ENCODE data around the gene TOLLIP.
"Not testable (repeated sequence)": the region's sequence is repeated elsewhere in the genome, so short reads cannot be mapped to it uniquely, and the experiment has no call there.

The TOLLIP gene

DNA sequence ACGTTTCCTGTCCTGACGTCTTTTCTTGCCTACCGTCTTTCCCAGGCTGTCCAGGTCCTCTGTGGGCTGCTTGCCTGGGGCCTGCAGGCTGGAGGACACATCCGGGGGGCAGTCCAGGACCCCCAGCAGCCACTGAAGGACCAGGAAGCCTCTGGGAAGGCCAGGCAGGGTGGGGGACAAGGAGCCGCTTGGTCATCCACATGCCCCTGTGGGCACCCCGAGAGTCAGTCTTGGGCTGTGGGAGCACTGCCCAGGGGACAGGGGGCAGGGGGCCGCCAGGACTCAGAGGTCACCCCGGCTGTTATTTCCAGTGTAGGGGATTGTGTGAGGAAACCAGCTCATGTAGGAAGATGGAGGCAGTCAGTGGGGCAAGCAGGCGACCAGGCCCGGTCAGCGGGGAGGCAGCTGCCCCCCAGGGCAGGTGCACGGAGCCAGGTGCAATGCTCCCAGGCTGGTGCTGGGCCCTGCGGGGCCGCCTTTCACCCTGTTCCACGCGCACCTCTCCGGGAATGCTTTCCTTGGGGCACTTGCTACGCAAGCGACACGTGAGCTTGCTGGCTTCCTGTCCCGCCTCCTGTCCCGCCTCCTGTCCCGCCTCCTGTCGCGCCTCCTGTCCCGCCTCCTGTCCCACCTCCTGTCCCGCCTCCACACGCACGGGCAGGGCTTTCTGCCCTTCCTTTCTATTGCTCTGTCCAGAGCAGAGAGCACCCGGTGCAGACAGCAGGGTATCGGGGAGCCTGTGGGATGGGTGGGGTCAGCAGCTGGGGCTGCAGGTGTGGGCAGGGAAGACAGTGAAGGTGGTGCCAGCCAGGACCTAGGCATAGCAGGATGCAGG is 47.0 kb downstream of the TOLLIP start:
- DNase-seq (ENCODE audit: low spot score), result peak; percentile 99

DNA sequence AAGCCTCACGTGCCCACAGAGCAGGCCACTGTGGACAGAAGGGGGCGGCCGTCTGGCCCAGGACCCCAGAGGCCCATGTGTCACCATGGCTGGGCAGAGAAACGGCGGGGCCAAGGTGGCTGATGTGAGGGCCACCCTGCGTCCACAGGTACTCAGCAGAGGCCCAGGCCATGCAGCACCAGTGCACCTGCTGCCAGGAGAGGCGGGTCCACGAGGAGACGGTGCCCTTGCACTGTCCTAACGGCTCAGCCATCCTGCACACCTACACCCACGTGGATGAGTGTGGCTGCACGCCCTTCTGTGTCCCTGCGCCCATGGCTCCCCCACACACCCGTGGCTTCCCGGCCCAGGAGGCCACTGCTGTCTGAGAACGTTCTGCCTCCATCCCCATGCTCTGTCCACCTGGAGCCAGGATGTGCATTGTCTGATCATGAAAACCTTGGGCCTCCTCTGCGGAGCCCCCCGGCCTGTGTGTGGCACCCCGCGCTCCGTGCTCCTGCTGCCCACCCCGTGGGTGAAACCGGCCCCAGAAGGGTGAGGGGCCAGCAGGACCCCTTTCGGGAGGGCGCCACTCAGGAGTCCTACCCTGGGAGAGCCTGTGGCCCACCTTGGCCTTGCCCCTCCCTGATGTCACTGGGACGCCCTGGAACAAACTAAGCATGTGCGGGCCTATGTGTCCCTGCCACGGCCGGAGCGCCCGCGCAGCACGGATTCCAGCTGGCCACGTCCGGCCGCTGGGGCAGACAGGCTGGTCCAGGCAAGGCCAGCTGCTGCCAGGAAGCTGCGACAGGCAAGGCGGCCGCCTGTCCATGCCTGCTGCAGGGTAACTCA is 48.0 kb downstream of the TOLLIP start:
- DNase-seq (ENCODE audit: low spot score), result no peak

DNA sequence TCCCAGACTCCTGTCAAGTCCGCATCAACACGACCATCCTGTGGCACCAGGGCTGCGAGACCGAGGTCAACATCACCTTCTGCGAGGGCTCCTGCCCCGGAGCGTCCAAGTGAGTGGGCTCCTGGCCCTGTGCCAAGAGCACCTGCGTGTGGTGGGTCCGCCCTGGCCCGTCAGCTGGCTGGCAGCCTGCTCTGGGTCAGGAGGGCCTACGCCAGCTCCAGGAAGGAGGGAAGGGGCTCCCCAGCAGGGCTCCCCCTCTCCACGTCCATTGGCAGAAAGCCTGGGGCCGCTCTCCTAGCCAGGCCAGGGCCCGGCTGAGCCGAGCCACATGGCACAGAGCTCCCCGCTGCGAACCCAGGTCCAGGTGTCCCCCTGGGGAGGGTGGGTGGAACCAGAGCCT is 48.8 kb downstream of the TOLLIP start:
- no peak for DNase-seq (ENCODE audit: low spot score)

DNA sequence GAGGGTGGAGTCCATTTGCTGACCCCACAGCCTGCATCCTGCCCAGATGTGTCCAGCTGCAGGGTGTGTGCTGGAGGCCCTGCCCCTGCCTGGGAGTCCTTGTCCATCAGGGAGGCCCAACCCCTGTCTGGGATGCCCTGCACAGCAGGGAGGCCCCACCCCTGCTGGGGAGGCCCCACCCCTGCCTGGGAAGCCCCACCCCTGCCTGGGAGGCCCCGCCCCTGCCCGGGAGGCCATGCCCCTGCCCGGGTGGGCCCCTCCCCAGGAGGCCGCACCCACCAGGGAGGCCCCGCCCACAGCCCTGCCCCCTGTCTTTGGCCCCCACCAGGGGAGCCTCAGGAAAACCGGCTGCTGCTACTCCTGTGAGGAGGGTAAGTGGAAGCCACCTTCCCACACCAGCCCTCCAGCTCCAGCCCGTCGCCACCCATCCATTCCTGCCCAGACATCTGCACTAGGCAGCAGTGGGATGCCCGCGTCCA is 49.4 kb downstream of the TOLLIP start:
- no peak for DNase-seq (ENCODE audit: low spot score)

DNA sequence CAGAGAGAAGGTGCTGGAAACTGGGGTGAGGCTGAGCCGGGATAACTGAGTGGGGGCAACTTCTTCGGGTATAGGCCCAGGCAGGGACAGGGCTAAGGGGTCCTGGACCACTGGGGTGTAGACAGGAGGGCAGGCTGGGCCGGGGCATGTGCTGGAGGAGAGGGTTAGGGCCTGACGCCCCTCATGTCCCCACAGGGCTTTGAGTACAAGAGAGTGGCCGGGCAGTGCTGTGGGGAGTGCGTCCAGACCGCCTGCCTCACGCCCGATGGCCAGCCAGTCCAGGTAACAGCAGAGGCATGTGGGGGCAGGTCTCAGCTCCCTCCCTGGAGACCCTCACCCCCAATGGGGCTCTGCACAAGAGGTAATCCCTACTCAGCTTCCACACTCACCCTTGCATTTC is 49.9 kb downstream of the TOLLIP start:
- no peak for DNase-seq (ENCODE audit: low spot score)

DNA sequence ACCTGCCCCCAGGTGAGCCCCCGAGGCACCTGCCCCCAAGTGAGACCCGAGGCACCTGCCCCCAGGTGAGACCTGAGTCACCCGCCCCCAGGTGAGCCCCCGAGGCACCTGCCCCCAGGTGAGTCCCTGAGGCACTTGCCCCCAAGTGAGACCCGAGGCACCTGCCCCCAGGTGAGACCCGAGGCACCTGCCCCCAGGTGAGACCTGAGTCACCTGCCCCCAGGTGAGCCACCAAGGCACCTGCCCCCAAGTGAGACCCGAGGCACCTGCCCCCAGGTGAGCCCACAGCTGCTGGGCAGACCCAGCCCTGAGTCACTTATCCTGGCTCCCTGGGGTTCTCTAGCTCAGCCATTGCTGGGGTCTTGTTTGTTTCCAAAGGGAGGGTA is 50.4 kb downstream of the TOLLIP start:
- no peak for DNase-seq (ENCODE audit: low spot score)

DNA sequence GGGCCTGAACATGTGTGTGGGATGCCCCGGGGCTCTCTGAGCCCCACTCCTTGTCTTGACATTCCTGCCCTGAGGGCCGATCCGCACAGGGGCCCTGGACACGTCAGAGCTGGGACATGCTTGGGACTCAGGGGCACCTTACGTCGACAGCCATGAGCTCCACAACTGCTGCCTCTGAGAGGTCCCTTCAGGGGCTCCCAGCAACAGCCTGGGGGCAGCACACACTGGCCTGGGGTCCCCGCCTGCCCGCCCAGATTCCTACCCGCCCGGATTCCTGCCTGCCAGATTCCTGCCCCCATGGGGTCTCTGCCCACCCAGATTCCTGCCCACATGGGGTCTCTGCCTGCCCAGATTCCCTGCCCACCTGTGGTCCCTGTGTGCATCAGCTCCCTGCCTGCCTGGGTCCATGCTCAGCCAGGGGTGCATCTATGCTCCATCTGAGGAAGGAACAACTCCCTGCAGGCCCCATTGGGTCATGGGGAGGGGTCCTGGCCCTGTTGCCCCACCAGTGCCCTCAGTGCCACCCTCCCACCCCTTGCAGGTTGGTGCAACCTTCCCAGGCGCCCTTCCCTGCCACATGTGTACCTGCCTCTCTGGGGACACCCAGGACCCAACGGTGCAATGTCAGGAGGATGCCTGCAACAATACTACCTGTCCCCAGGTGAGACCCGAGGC is 50.9 kb downstream of the TOLLIP start:
- DNase-seq (ENCODE audit: low spot score), result no peak

DNA sequence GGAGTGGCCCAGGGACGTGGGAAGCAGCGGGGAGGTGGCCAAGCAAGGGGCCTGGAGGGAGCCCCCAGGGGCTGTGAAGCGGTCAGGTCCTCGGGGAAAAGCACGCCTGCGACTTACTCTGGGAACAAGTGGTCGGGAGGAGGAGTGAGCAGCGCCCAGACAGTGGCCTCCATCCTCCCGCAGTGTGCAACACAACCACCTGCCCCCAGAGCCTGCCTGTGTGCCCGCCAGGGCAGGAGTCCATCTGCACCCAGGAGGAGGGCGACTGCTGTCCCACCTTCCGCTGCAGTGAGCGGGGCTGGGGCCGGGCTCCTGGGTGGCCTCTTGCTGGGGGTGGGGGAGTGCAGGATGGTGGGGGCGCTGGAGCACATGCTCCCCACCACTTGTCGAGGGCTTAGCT is 51.5 kb downstream of the TOLLIP start:
- no peak for DNase-seq (ENCODE audit: low spot score)

DNA sequence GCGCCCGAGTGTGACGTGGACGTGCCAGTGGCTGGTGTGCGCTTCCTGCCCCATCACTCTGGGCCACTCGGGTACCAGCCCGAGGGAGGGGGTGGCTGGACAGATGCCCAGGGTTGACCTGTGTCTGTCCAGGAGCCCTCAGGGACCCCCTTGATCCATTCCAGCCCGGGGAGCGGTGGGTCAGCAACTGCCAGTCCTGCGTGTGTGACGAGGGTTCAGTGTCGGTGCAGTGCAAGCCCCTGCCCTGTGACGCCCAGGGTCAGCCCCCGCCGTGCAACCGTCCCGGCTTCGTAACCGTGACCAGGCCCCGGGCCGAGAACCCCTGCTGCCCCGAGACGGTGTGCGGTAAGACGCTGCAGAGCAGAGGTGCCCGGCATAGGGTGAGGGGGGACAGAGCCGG is 52.1 kb downstream of the TOLLIP start:
- no peak for DNase-seq (ENCODE audit: low spot score)

DNA sequence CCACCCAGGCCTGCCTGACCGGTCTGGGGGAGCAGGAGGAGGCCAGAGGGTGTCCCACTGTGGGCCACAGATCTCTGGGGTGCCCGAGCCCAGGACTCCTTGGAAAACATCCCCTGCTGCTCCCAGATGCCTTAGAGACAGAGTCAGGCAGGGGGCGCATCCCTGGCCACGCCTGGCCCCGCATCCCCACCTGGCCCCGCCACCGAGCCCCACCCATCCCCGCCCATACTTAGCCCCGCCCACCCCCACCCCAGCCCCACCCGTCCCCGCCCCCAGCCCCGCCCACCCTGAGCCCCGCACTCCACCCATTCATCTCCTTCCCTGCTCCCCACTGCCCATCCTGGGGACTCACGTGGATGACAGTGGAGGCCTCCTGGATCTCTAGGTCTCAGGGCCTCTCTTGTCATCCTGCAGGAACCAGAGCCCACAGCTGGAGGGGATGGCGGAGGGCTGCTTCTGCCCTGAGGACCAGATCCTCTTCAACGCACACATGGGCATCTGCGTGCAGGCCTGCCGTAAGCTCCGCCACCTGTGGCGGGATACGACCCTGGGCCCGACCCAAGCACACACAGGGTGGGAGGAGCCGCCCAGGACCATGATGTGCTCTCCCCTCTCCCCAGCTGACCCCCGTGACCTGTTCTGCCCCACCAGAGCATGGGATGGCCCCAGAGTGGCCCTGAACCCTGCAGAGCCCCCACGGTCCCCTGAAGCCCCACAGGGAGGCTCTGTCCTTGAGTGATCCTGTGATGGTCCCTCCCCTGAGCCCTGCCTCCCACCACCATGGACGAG is 53.0 kb downstream of the TOLLIP start:
- no peak for DNase-seq (ENCODE audit: low spot score)

DNA sequence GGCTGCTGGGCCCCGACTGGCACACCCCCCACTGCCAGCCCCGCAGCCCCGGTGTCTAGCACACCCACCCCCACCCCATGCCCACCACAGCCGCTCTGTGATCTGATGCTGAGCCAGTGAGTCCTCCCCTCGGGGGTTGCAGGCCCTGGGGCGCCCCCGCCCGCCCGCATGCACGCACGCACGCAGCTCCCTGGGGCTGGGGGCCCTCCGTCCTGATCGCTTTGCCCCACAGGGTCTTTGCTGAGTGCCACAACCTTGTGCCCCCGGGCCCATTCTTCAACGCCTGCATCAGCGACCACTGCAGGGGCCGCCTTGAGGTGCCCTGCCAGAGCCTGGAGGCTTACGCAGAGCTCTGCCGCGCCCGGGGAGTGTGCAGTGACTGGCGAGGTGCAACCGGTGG is 54.3 kb downstream of the TOLLIP start:
- DNase-seq (ENCODE audit: low spot score), result no peak

DNA sequence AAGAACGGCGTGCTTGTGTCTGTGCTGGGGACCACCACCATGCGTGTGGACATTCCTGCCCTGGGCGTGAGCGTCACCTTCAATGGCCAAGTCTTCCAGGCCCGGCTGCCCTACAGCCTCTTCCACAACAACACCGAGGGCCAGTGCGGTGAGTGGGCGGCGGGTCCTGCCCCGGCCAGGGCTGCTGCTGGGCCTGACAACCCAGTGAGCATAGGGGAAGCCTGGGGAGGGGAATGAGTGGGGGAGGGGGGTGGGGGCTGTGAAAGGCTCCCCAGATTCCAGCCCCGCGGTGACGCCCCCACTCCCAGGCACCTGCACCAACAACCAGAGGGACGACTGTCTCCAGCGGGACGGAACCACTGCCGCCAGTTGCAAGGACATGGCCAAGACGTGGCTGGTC is 54.7 kb downstream of the TOLLIP start:
- DNase-seq (ENCODE audit: low spot score), result no peak

DNA sequence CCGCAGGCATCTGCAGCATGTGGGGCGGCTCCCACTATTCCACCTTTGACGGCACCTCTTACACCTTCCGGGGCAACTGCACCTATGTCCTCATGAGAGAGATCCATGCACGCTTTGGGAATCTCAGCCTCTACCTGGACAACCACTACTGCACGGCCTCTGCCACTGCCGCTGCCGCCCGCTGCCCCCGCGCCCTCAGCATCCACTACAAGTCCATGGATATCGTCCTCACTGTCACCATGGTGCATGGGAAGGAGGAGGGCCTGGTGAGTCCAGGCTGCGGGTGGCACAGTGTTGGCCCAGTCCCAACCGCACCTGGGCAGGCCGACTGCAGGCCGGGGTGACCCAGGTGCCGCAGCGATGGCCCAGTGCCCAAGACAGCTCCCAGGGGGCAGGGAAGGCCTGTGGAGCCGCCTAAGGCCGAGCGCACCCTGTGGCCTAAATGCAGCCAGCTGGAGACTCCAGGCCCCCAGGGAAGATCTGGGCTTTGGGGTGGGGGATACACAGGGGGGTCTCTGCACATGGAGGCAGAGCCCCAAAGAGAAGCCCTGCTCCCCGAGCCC is 55.3 kb downstream of the TOLLIP start:
- no peak for DNase-seq (ENCODE audit: low spot score)

DNA sequence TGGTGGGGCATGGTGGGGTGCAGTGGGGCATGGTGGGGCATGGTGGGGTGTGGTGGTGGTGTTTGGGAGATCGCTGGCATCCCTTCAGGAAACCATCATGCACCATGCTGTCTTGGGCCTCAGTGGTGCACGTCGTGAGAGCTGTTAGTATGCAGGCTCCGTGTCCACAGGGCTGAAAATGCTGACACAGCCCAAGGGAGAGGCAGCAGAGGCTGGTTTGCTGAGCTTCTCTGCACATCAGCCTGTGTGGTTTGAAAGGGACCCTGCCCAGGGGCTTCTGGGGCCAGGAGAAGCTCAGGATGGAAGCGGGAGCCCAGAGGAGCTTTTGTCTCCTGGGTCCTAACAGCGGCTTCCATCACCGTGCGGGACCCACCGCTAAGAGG is 56.3 kb downstream of the TOLLIP start:
- no peak for DNase-seq (ENCODE audit: low spot score)

DNA sequence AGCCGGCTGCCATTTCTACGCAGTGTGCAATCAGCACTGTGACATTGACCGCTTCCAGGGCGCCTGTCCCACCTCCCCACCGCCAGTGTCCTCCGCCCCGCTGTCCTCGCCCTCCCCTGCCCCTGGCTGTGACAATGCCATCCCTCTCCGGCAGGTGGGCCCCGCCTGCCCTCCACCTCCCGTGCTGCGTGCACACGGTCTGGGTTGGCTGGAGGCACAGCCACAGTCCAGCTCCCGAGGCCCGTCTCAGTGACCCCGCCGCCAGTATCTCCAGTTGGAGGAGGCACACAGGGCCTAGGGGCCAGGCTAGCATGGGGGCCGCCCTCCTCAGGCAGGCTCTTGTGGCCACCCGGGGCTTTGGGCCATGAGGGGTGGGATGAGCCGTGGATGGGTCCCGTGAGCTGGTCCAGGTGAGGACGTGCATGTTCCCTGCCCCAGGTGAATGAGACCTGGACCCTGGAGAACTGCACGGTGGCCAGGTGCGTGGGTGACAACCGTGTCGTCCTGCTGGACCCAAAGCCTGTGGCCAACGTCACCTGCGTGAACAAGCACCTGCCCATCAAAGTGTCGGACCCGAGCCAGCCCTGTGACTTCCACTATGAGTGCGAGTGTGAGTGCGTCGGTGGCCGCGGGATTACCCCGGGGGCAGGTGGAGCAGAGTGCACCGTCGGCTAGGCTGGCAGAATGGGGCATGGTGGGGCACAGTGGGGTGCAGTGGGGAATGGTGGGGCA is 56.9 kb downstream of the TOLLIP start:
- no peak for DNase-seq (ENCODE audit: low spot score)

DNA sequence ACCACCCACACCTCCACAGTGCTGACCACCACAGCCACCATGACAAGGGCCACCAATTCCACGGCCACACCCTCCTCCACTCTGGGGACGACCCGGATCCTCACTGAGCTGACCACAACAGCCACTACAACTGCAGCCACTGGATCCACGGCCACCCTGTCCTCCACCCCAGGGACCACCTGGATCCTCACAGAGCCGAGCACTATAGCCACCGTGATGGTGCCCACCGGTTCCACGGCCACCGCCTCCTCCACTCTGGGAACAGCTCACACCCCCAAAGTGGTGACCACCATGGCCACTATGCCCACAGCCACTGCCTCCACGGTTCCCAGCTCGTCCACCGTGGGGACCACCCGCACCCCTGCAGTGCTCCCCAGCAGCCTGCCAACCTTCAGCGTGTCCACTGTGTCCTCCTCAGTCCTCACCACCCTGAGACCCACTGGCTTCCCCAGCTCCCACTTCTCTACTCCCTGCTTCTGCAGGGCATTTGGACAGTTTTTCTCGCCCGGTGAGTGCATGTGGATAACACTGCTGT is 58.1 kb downstream of the TOLLIP start:
- no peak for DNase-seq (ENCODE audit: low spot score)

DNA sequence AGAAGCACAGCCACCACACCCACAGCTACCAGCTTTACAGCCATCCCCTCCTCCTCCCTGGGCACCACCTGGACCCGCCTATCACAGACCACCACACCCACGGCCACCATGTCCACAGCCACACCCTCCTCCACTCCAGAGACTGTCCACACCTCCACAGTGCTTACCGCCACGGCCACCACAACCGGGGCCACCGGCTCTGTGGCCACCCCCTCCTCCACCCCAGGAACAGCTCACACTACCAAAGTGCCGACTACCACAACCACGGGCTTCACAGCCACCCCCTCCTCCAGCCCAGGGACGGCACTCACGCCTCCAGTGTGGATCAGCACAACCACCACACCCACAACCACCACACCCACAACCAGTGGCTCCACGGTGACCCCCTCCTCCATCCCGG is 59.0 kb downstream of the TOLLIP start:
- not testable (repeated sequence) for DNase-seq (ENCODE audit: low spot score)

DNA sequence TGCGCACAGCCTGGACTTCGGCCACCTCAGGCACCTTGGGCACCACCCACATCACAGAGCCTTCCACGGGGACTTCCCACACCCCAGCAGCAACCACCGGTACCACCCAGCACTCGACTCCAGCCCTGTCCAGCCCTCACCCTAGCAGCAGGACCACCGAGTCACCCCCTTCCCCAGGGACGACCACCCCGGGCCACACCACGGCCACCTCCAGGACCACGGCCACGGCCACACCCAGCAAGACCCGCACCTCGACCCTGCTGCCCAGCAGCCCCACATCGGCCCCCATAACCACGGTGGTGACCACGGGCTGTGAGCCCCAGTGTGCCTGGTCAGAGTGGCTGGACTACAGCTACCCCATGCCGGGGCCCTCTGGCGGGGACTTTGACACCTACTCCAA is 60.5 kb downstream of the TOLLIP start:
- DNase-seq (ENCODE audit: low spot score), result not testable (repeated sequence)

DNA sequence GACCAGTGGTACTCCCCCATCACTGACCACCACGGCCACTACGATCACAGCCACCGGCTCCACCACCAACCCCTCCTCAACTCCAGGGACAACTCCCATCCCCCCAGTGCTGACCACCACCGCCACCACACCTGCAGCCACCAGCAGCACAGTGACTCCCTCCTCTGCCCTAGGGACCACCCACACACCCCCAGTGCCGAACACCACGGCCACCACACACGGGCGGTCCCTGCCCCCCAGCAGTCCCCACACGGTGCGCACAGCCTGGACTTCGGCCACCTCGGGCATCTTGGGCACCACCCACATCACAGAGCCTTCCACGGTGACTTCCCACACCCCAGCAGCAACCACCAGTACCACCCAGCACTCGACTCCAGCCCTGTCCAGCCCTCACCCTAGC is 62.4 kb downstream of the TOLLIP start:
- DNase-seq (ENCODE audit: low spot score), result not testable (repeated sequence)

DNA sequence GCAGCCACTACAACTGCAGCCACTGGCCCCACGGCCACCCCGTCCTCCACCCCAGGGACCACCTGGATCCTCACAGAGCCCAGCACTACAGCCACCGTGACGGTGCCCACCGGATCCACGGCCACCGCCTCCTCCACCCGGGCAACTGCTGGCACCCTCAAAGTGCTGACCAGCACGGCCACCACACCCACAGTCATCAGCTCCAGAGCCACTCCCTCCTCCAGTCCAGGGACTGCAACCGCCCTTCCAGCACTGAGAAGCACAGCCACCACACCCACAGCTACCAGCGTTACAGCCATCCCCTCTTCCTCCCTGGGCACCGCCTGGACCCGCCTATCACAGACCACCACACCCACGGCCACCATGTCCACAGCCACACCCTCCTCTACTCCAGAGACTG is 63.1 kb downstream of the TOLLIP start:
- DNase-seq (ENCODE audit: low spot score), result not testable (repeated sequence)

DNA sequence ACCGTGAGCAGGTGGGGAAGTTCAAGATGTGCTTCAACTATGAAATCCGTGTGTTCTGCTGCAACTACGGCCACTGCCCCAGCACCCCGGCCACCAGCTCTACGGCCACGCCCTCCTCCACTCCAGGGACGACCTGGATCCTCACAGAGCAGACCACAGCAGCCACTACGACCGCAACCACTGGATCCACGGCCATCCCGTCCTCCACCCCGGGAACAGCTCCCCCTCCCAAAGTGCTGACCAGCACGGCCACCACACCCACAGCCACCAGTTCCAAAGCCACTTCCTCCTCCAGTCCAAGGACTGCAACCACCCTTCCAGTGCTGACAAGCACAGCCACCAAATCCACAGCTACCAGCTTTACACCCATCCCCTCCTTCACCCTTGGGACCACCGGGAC is 63.7 kb downstream of the TOLLIP start:
- DNase-seq (ENCODE audit: low spot score), result not testable (repeated sequence)

Data from Ammon's horn (tissue), 1 donor.